Right atrium auricular region (tissue), 2 donors: ENCODE data around the gene PPP1R2C. TPM values are rescaled to one million over a fixed set of nuclear protein-coding genes. Genes with fewer than 3 reads are reported as not detected.

Source experiments
- DNase-seq: peaks from one replicate; pipeline ENCODE4 v3.0.0-alpha.2; 2019; ENCODE audit warnings: low spot score
- H3K27ac ChIP-seq, 2 donors: fragments of 200-600 bp; sonication (generic); 1 replicate in 1 of 2; 2 replicates in 1 of 2; pipeline ENCODE4 v1.5.1; 2016 to 2019
- H3K27me3 ChIP-seq, 2 donors: fragments of 200-600 bp; sonication (generic); one replicate each; pipeline versions ENCODE4 v1.5.1 to v1.6.0; 2017 to 2019
- H3K36me3 ChIP-seq: fragments of 200-600 bp; sonication (generic); one replicate; pipeline ENCODE4 v1.5.1; 2016
- H3K4me1 ChIP-seq, 2 donors: fragments of 200-600 bp; sonication (generic); one replicate each; pipeline versions ENCODE4 v1.5.1 to v1.6.0; 2017 to 2019
- H3K4me3 ChIP-seq, 2 donors: fragments of 200-600 bp; sonication (generic); 1 replicate in 1 of 2; 2 replicates in 1 of 2; pipeline ENCODE4 v1.5.1; 2017 to 2019; ENCODE audit warnings: mild to moderate bottlenecking in 1 of 2, moderate library complexity in 1 of 2
- H3K9me3 ChIP-seq, 2 donors: fragments of 200-600 bp; sonication (generic); one replicate each; pipeline ENCODE4 v1.5.1; 2019
- total RNA-seq, 2 donors: library from RNA; depleted of rRNA; stranded (reverse); fragments of >200 nt; gene quantifications; one replicate each; pipeline ENCODE4 v1.1.0, GENCODE V29; 2016
- TF ChIP-seq, protein P1 (sequence below), 2 donors: fragments of 200-600 bp; sonication (generic); IDR thresholded peaks; one replicate each; pipeline ENCODE4 v1.5.1; 2019; ENCODE audit warnings: antibody characterized with exemption in 2 of 2

Gene PPP1R2C
- total RNA-seq, 2 donors from 2014 or later = not detected

DNA sequence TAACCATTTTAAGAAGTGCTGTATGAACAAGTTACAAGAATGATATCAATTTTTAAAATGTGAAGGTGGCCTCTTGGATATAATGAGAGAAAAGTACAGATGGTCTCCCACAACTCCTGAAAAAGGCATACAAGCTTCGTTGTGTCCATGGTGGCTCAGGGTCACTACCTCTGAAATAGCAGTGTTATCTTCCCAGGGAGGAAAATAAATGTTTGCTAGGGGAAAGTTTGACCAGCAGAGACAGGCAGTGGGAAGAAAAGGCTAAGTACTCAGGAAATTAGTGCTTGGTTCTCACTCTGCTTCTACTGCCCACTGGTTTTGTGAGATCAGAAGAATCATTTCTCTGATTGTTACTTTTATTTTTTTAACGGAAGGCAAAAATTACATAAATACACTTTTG lies 39.4 kb downstream of the PPP1R2C start:
- Histone ChIP-seq H3K27me3 (no peaks in the 10 kb centered on the region), H3K4me3 (no peak overlapping the region), H3K9me3 (no peaks in the 10 kb centered on the region), H3K27ac (no peak overlapping the region), H3K36me3 (no peaks in the 10 kb centered on the region), H3K4me1 (no peaks in the 10 kb centered on the region)
- no peak for DNase-seq
- TF ChIP-seq, protein P1, sequence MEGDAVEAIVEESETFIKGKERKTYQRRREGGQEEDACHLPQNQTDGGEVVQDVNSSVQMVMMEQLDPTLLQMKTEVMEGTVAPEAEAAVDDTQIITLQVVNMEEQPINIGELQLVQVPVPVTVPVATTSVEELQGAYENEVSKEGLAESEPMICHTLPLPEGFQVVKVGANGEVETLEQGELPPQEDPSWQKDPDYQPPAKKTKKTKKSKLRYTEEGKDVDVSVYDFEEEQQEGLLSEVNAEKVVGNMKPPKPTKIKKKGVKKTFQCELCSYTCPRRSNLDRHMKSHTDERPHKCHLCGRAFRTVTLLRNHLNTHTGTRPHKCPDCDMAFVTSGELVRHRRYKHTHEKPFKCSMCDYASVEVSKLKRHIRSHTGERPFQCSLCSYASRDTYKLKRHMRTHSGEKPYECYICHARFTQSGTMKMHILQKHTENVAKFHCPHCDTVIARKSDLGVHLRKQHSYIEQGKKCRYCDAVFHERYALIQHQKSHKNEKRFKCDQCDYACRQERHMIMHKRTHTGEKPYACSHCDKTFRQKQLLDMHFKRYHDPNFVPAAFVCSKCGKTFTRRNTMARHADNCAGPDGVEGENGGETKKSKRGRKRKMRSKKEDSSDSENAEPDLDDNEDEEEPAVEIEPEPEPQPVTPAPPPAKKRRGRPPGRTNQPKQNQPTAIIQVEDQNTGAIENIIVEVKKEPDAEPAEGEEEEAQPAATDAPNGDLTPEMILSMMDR (IDR thresholded peaks at IDR 0.05) = no peak

DNA sequence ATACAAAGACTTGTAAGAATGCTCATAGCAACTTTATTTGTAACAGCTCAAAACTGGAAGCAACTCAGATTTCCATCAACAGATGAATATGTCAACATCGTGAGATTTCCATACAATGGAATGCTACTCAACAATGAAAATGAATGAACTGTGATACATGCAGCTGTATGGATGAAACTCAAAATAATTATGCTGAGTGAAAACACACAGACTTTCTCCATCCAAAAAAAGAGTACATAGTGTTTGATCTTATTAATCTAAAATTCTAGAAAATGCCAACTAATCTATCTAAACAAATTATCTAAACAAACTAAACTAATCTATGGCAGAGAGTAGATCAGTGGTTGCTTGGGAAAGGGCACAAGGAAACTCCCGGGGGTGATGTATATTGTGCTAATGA lies 42.7 kb downstream of the PPP1R2C start:
- Histone ChIP-seq H3K27ac (no peak overlapping the region), H3K9me3 (no peaks in the 10 kb centered on the region), H3K36me3 (no peaks in the 10 kb centered on the region), H3K27me3 (no peaks in the 10 kb centered on the region), H3K4me3 (no peak overlapping the region), H3K4me1 (no peaks in the 10 kb centered on the region)
- no peak for DNase-seq
- TF ChIP-seq, protein P1 (IDR thresholded peaks at IDR 0.05) = no peak

DNA sequence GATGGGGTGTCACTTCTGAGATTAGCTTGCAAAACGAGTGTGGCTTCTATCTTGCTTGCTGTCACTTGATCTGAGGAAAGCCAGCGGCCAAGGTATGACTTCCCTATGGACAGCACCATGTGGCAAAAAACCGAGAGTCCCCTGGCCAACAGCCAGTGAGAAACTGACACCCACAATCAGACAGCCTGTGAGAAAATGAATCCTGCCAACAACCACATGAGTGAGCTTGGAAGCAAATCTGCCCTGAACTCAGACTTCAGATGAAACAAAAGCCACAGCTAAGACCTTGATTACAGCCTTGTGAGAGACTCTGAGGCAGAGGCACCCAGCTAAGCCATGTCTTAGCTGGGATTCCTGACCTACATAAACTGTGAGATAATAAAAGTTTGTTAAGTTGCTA lies 45.5 kb downstream of the PPP1R2C start:
- TF ChIP-seq, protein P1 (IDR thresholded peaks at IDR 0.05) = no peak
- Histone ChIP-seq H3K36me3 (no peaks in the 10 kb centered on the region), H3K27ac (peak overlapping the region in 1 of 2 donors; percentile 31), H3K9me3 (peaks cover 0 to 5% of the 10 kb centered on the region in 2 donors), H3K4me3 (no peak overlapping the region), H3K27me3 (no peaks in the 10 kb centered on the region), H3K4me1 (no peaks in the 10 kb centered on the region)
- no peak for DNase-seq
